Progenitor cell of endocrine pancreas (in vitro differentiated cells): ENCODE measurements around the gene ROR1. TPM values are rescaled to one million over a fixed set of nuclear protein-coding genes. Genes with fewer than 3 reads are reported as not detected.

Experiments
- DNase-seq: peaks from one replicate; pipeline ENCODE4 v3.0.0; 2021; ENCODE audit warnings: low spot score; ENCODE audit not compliant: unreplicated experiment
- H3K27ac Mint-ChIP-seq: 2 replicates; pipeline ENCODE4 v1.8.0; 2021; ENCODE audit warnings: mild to moderate bottlenecking, moderate library complexity, mixed read lengths
- H3K27me3 Mint-ChIP-seq: 2 replicates; pipeline ENCODE4 v1.8.0; 2021; ENCODE audit warnings: mixed read lengths
- H3K36me3 Mint-ChIP-seq: 2 replicates; pipeline ENCODE4 v1.8.0; 2022; ENCODE audit warnings: mixed read lengths; ENCODE audit not compliant: insufficient read depth
- H3K4me1 Mint-ChIP-seq: 2 replicates; pipeline ENCODE4 v1.8.0; 2021; ENCODE audit warnings: low read depth, mixed read lengths
- H3K4me3 Mint-ChIP-seq: 2 replicates; pipeline ENCODE4 v1.8.0; 2021; ENCODE audit warnings: low read depth, mild to moderate bottlenecking, moderate library complexity, mixed read lengths
- H3K9me3 Mint-ChIP-seq: 2 replicates; pipeline ENCODE4 v1.8.0; 2021; ENCODE audit warnings: low read depth, mixed read lengths
- total RNA-seq: library from RNA; stranded (reverse); gene quantifications from 2 replicates; pipeline ENCODE4 v1.2.1, GENCODE V29; 2021
- TF ChIP-seq, protein P1 (sequence below): fragments of 200-600 bp; sonication (generic); IDR thresholded peaks from one replicate; pipeline ENCODE4 v1.5.0; 2021; ENCODE audit warnings: antibody characterized with exemption, mild to moderate bottlenecking; ENCODE audit not compliant: unreplicated experiment

The ROR1 gene
- total RNA-seq, 1 donor from 2014 or later: 63.8 TPM

DNA sequence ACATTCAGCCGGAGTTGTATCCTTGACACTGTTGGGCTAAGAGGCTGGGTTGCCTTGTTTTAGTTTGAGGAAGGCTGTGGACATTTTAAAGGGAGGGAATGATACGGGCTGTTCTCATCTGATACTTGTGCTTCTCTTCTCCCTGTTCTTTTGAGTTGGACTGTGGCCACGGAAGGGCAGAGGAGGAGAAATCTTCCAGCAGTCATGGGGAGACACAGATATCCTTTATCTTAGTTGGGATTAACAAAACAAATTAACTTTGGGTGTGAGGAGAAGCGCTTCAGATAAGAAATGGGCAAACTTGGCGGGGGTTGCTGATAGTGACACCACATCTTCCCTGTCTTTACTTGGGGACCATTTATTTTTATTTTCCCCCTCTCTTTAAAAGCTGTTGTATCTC is 138.8 kb downstream of the ROR1 start:
- Mint-ChIP-seq H3K9me3 (no peaks in the 10 kb centered on the region), H3K4me3 (no peak overlapping the region), H3K27me3 (no peaks in the 10 kb centered on the region), H3K4me1 (peaks cover 78% of the 10 kb centered on the region), H3K36me3 (peaks cover 1% of the 10 kb centered on the region), H3K27ac (no peak overlapping the region)
- DNase-seq: no peak
- TF ChIP-seq, protein P1, sequence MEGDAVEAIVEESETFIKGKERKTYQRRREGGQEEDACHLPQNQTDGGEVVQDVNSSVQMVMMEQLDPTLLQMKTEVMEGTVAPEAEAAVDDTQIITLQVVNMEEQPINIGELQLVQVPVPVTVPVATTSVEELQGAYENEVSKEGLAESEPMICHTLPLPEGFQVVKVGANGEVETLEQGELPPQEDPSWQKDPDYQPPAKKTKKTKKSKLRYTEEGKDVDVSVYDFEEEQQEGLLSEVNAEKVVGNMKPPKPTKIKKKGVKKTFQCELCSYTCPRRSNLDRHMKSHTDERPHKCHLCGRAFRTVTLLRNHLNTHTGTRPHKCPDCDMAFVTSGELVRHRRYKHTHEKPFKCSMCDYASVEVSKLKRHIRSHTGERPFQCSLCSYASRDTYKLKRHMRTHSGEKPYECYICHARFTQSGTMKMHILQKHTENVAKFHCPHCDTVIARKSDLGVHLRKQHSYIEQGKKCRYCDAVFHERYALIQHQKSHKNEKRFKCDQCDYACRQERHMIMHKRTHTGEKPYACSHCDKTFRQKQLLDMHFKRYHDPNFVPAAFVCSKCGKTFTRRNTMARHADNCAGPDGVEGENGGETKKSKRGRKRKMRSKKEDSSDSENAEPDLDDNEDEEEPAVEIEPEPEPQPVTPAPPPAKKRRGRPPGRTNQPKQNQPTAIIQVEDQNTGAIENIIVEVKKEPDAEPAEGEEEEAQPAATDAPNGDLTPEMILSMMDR: no peak

DNA sequence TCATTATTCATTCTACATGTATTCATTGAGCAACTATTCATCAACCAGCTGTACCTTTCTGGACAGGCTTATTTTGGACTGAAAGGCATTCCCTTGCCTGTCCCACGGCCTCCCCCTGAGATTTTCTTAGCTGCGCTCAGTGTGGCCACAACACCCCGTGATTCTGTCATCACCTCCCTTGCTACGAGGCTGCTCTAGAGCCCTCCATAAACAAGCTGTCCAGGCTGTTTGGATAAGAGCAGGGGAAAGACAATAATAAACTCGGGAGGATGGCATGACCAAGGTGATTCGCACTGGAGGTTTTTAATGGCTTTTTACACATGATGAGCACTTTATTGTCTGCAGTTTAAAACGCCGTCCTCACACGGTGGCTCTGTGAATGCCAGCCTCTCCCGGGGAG is 139.7 kb downstream of the ROR1 start:
- peaks cover 1% of the 10 kb centered on the region for H3K36me3 Mint-ChIP-seq
- peak overlapping the region; percentile 65 for H3K27ac Mint-ChIP-seq
- DNase-seq: no peak
- TF ChIP-seq, protein P1: no peak
- H3K4me1 Mint-ChIP-seq: peaks cover 76% of the 10 kb centered on the region
- H3K9me3 Mint-ChIP-seq: no peaks in the 10 kb centered on the region
- H3K4me3 Mint-ChIP-seq: no peak overlapping the region
- no peaks in the 10 kb centered on the region for H3K27me3 Mint-ChIP-seq

DNA sequence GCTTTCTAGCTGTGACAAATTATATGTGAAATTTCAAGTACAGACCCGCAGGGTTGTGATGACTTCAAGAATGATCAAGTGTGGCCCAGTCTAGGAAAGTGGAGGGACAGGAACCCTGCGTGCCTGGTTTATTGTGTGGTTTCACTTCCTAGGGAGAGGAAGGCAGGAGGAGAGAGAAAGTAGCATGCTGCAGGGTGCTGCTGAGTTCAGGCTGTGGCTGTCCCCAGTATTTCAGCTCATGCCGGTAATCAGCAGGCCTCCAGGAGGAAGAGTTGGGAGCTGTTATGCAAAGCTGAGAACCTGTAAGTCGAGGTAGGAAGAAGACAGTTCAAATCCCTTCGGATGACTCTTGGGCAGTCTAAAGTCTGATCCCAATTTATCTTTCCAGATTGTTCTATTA is 140.4 kb downstream of the ROR1 start:
- TF ChIP-seq, protein P1: no peak
- Mint-ChIP-seq H3K4me1 (peaks cover 74% of the 10 kb centered on the region), H3K27me3 (no peaks in the 10 kb centered on the region), H3K4me3 (no peak overlapping the region), H3K9me3 (no peaks in the 10 kb centered on the region), H3K36me3 (peaks cover 1% of the 10 kb centered on the region), H3K27ac (no peak overlapping the region)
- no peak for DNase-seq

DNA sequence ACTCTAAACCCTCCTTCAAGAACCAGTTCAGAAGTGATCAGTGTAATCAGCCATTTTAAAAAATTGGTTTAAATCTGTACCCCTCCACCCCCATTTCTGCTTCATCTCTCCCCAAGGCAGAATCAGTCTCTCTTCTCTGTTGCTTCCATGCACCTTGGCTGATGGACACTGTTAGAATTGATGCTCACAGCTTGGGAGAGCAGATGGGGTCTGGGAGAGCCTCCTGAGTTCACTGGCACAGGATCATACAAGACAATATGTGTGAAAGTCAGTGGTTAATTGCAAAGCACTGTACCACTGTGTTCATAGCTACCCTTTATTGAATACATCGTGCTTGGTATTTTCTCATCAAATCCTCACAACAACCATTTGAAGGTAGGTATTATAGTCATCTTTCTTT is 140.9 kb downstream of the ROR1 start:
- Mint-ChIP-seq H3K27me3 (no peaks in the 10 kb centered on the region), H3K4me1 (peaks cover 72% of the 10 kb centered on the region), H3K9me3 (no peaks in the 10 kb centered on the region), H3K4me3 (no peak overlapping the region), H3K36me3 (peaks cover 1% of the 10 kb centered on the region), H3K27ac (peak overlapping the region; percentile 13)
- no peak for DNase-seq
- TF ChIP-seq, protein P1: no peak

DNA sequence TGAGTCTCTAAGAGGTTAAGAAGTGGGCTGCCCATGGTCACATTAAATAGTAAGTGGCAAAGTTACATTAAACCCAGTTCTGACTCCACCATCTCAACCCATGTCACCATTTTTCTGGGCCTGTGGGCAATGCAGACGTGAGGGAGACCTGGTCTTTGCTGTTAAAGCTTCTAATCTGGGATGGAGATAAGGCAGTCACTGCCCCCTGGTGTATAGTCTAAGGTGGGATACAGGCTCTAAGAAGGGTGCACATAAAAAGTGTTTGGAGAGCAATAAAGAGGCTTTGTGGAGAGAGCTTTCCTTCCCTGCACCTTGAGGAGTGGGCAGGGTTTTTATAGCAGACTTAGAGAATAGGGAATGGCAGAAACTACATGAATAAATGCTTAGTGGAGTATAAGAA is 141.3 kb downstream of the ROR1 start:
- Mint-ChIP-seq H3K27ac (no peak overlapping the region), H3K4me3 (no peak overlapping the region), H3K9me3 (no peaks in the 10 kb centered on the region), H3K4me1 (peaks cover 72% of the 10 kb centered on the region), H3K27me3 (no peaks in the 10 kb centered on the region), H3K36me3 (peaks cover 1% of the 10 kb centered on the region)
- no peak for DNase-seq
- TF ChIP-seq, protein P1: no peak
